MCF 10A (cell line): ENCODE results near the gene DHTKD1. TPM values are rescaled to one million over a fixed set of nuclear protein-coding genes. Genes with fewer than 3 reads are reported as not detected.

Experiments used
- BruUV-seq: library from RNA; stranded (reverse); fragments of 400-500 nt; replicated peaks from 2 replicates; lab custom pipeline; 2021; lab: Mats Ljungman, UMichigan
- CTCF ChIA-PET: fragments of 300-600 bp; sonication (Branson Sonifier 250); formaldehyde crosslinking; extraction: SDS; loops from one replicate; lab custom pipeline; 2021; ENCODE audit warnings: antibody characterized with exemption, inconsistent platforms; lab: Yijun Ruan, JAX
- POLR2A ChIA-PET: fragments of 300-600, 350-650 bp; sonication (Branson Sonifier 250); formaldehyde crosslinking; extraction: SDS; loops from one replicate; lab custom pipeline; 2020; ENCODE audit warnings: antibody characterized with exemption, inconsistent platforms; lab: Yijun Ruan, JAX
- DNase-seq: peaks from one replicate; pipeline ENCODE4 v3.0.0-alpha.2; 2018; ENCODE audit not compliant: unreplicated experiment
- H3K27ac Mint-ChIP-seq: one replicate; pipeline ENCODE4 v1.8.0; 2022; ENCODE audit warnings: mild to moderate bottlenecking, low read depth, mixed read lengths; ENCODE audit not compliant: unreplicated experiment
- H3K27me3 Mint-ChIP-seq: one replicate; pipeline ENCODE4 v1.8.0; 2022; ENCODE audit warnings: mixed read lengths; ENCODE audit not compliant: insufficient read depth, unreplicated experiment
- H3K36me3 Mint-ChIP-seq: one replicate; pipeline ENCODE4 v1.8.0; 2022; ENCODE audit warnings: mild to moderate bottlenecking, moderate library complexity, mixed read lengths; ENCODE audit not compliant: insufficient read depth, unreplicated experiment
- H3K4me1 Mint-ChIP-seq: one replicate; pipeline ENCODE4 v1.8.0; 2022; ENCODE audit warnings: mixed read lengths; ENCODE audit not compliant: insufficient read depth, unreplicated experiment
- H3K4me3 Mint-ChIP-seq: one replicate; pipeline ENCODE4 v1.8.0; 2022; ENCODE audit warnings: mild to moderate bottlenecking, moderate library complexity, mixed read lengths; ENCODE audit not compliant: unreplicated experiment
- H3K9me3 Mint-ChIP-seq: one replicate; pipeline ENCODE4 v1.8.0; 2022; ENCODE audit warnings: mixed read lengths; ENCODE audit not compliant: unreplicated experiment
- CTCF ChIP-seq: fragments of 200-600 bp; IDR thresholded peaks from one replicate; pipeline ENCODE4 v1.8.0; 2022; ENCODE audit warnings: antibody characterized with exemption, mild to moderate bottlenecking; ENCODE audit not compliant: unreplicated experiment
- intact Hi-C: fragments of 100-400 bp; cut with micrococcal nuclease; formaldehyde crosslinking; loops from 2 replicates; pipeline ENCODE4 v1.14.1; 2022
- total RNA-seq: library from RNA; stranded (reverse); gene quantifications from 2 replicates; pipeline ENCODE4 v1.2.3, GENCODE V29; 2022

DHTKD1 gene
- total RNA-seq, 1 experiment from 2014 or later = 17.3 TPM

GRCh38 chr10:12051241-12051640 lies 17.5 kb upstream of the DHTKD1 start:
- H3K27me3 Mint-ChIP-seq = no peaks in the 10 kb centered on the region
- H3K36me3 Mint-ChIP-seq = no peaks in the 10 kb centered on the region
- no TSS peak for BruUV-seq
- H3K9me3 Mint-ChIP-seq = no peaks in the 10 kb centered on the region
- TF ChIP-seq CTCF = no peak
- H3K4me1 Mint-ChIP-seq = no peaks in the 10 kb centered on the region
- POLR2A ChIA-PET = interaction anchor here (0.6 to 1.0 kb wide), 2 partner anchors 9 to 147 kb away, joined by 3 to 7 read pairs; partner anchors contain the start of gene UPF2
- DNase-seq = no peak
- H3K4me3 Mint-ChIP-seq = no peak overlapping the region
- H3K27ac Mint-ChIP-seq = no peak overlapping the region
- intact Hi-C loops = no loop called here
- CTCF ChIA-PET = no interaction called here

GRCh38 chr10:12055732-12056131 lies 13.0 kb upstream of the DHTKD1 start:
- POLR2A ChIA-PET = interaction anchor here (0.7 to 1.5 kb wide), 4 partner anchors 13 to 15 kb away, joined by 3 to 8 read pairs (median 4); partner anchors contain the start of genes DHTKD1 and UPF2
- CTCF ChIA-PET = interaction anchor here (0.7 kb wide), 1 partner anchor 9 kb away, joined by 3 read pairs; no protein-coding TSS in a partner anchor
- intact Hi-C loops = no loop called here
- Mint-ChIP-seq H3K9me3 (no peaks in the 10 kb centered on the region), H3K4me1 (no peaks in the 10 kb centered on the region), H3K36me3 (no peaks in the 10 kb centered on the region), H3K27me3 (no peaks in the 10 kb centered on the region), H3K4me3 (no peak overlapping the region), H3K27ac (no peak overlapping the region)
- no TSS peak for BruUV-seq
- TF ChIP-seq CTCF = no peak
- no peak for DNase-seq

DNA sequence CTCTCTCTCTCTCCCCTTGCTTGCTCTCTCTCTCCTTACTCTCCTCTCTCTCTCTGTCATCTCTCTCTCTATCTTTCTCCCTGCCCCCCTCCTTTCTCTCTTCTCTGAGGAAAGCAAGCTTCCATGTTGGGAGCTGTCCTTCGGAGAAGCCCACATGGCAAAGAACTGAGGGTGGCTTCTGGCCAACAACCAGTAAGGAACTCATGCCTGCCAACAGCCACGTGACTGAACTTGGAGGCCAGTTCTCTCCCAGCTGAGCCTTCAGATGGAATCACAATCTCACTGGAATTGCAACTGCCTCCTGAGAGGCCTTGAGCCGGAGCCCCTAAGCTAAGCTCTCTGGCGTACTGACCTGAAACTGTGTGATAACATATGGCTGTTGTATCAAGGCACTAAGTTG lies 12.0 kb upstream of the DHTKD1 start:
- intact Hi-C loops = no loop called here
- no peaks in the 10 kb centered on the region for H3K27me3 Mint-ChIP-seq
- H3K36me3 Mint-ChIP-seq = no peaks in the 10 kb centered on the region
- ChIA-PET CTCF (interaction anchor here (0.6 to 1.0 kb wide), 3 partner anchors 10 to 72 kb away, joined by 3 to 4 read pairs (median 4); no protein-coding TSS in a partner anchor), POLR2A (interaction anchor here (1.5 kb wide), 1 partner anchor 14 kb away, joined by 8 read pairs; the partner anchor contains the start of gene UPF2)
- DNase-seq = no peak
- no TSS peak for BruUV-seq
- no peaks in the 10 kb centered on the region for H3K4me1 Mint-ChIP-seq
- H3K27ac Mint-ChIP-seq = no peak overlapping the region
- TF ChIP-seq CTCF = no peak
- no peak overlapping the region for H3K4me3 Mint-ChIP-seq
- no peaks in the 10 kb centered on the region for H3K9me3 Mint-ChIP-seq

- intact Hi-C loops = no loop called here
- no peak overlapping the region for H3K27ac Mint-ChIP-seq
Measured at GRCh38 chr10:12061124-12061523, 7.6 kb upstream of the DHTKD1 start.

More at GRCh38 chr10:12061124-12061523, 7.6 kb upstream of the DHTKD1 start:
- TF ChIP-seq CTCF = no peak
- CTCF ChIA-PET = interaction anchor here (0.7 kb wide), 1 partner anchor 12 kb away, joined by 3 read pairs; no protein-coding TSS in a partner anchor
- H3K9me3 Mint-ChIP-seq = no peaks in the 10 kb centered on the region
- H3K36me3 Mint-ChIP-seq = no peaks in the 10 kb centered on the region
- POLR2A ChIA-PET = interaction anchor here (1.3 kb wide), 1 partner anchor 19 kb away, joined by 3 read pairs; no protein-coding TSS in a partner anchor
- no peak for DNase-seq
- no peaks in the 10 kb centered on the region for H3K4me1 Mint-ChIP-seq
- H3K4me3 Mint-ChIP-seq = no peak overlapping the region
- BruUV-seq = no TSS peak
- H3K27me3 Mint-ChIP-seq = no peaks in the 10 kb centered on the region
